Mucosa of descending colon (tissue), 3 donors: ENCODE measurements around the gene KCNS3. TPM values are rescaled to one million over a fixed set of nuclear protein-coding genes. Genes with fewer than 3 reads are reported as not detected.

Source experiments
- ATAC-seq: fragments of 200-7000 bp; cut with Tn5 transposase; one replicate; pipeline ENCODE4 v1.9.1; 2020; ENCODE audit warnings: mild to moderate bottlenecking, moderate library complexity
- DNase-seq, 3 donors: peaks; one replicate each; pipeline ENCODE4 v3.0.0-alpha.2; 2020
- H3K36me3 ChIP-seq: fragments of 200-600 bp; one replicate; pipeline ENCODE4 v1.8.0; 2021; ENCODE audit warnings: low read depth, mild to moderate bottlenecking
- H3K4me1 ChIP-seq: fragments of 200-600 bp; one replicate; pipeline ENCODE4 v1.8.0; 2021; ENCODE audit warnings: low read depth, mild to moderate bottlenecking
- H3K4me3 ChIP-seq: fragments of 200-600 bp; one replicate; pipeline ENCODE4 v1.8.0; 2021; ENCODE audit warnings: mild to moderate bottlenecking
- H3K9me3 ChIP-seq: fragments of 200-600 bp; one replicate; pipeline ENCODE4 v1.8.0; 2021; ENCODE audit warnings: mild to moderate bottlenecking
- intact Hi-C, 2 donors: fragments of 100-400 bp; cut with DNase I in 1 of 2; cut with micrococcal nuclease in 1 of 2; formaldehyde crosslinking; loops; one replicate each; pipeline versions ENCODE4 v1.11.0 to v1.11.1; 2022; cut with DNase I, micrococcal nuclease
- total RNA-seq, 3 donors: library from RNA; stranded (reverse); fragmentation: NEBNext Ultra II Directional in 2 of 3; extraction: Animal tissue kit (Norgen Biotek cat#: 25700) in 2 of 3; gene quantifications; one replicate each; pipeline versions ENCODE4 v1.2.1 to v1.2.4, GENCODE V29; 2021 to 2023
- TF ChIP-seq, protein P1 (sequence below): fragments of 200-600 bp; IDR thresholded peaks from one replicate; pipeline ENCODE4 v1.8.0; 2022; ENCODE audit warnings: antibody characterized with exemption, mild to moderate bottlenecking
- donor health status: DM: no; HTN: no; CAD: no; lungs with moderate emphysema.
- donor health status: DM: no; HTN: no; CAD: no.
- donor health status: DM: no; HTN: yes; CAD: no.

KCNS3 gene
- total RNA-seq, 3 donors from 2014 or later = 4.9 to 21.6 (median 16.8) TPM

DNA sequence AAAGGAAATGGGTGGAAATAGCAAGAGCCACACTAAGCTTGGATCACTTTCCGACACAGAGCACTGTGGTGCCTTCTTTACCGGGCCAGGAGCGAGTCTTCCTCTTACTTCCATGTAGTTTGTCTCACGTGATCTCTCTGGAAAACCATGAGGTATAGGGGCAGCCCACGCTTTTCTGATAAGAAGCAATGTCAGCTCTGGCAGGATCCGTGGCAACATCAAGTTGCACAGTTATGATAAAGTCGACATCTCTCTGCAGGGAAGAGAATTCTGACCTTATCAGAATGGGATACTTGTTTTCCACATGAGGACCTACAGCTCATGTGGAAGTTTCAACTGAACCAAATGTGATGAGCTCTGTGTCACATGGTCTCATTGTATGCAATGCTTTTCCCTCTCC lies 32.7 kb upstream of the KCNS3 start:
- H3K4me1 ChIP-seq = no peaks in the 10 kb centered on the region
- no peaks in the 10 kb centered on the region for H3K9me3 ChIP-seq
- ATAC-seq = no peak
- H3K4me3 ChIP-seq = no peak overlapping the region
- intact Hi-C loops = no loop called here
- TF ChIP-seq, protein P1, sequence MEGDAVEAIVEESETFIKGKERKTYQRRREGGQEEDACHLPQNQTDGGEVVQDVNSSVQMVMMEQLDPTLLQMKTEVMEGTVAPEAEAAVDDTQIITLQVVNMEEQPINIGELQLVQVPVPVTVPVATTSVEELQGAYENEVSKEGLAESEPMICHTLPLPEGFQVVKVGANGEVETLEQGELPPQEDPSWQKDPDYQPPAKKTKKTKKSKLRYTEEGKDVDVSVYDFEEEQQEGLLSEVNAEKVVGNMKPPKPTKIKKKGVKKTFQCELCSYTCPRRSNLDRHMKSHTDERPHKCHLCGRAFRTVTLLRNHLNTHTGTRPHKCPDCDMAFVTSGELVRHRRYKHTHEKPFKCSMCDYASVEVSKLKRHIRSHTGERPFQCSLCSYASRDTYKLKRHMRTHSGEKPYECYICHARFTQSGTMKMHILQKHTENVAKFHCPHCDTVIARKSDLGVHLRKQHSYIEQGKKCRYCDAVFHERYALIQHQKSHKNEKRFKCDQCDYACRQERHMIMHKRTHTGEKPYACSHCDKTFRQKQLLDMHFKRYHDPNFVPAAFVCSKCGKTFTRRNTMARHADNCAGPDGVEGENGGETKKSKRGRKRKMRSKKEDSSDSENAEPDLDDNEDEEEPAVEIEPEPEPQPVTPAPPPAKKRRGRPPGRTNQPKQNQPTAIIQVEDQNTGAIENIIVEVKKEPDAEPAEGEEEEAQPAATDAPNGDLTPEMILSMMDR = no peak
- H3K36me3 ChIP-seq = no peaks in the 10 kb centered on the region
- DNase-seq = no peak

DNA sequence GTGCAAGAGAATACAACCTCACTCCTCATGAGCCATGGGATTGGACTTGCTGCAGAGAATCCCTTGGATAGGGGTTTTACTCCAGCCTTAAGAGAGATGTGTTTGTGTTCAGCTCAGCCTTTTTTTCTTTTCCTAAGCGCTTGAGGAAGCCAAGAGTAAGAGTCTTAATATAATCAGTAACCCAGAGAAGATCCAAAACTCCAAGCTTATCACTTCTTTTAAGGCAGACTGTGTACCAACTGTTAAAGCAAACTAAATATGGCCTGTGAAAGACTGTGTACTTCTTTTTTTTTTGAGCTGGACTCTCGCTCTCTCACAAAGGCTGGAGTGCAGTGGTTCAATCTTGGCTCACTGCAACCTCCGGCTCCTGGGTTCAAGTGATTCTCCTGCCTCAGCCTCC lies 31.8 kb upstream of the KCNS3 start:
- intact Hi-C loops = no loop called here
- H3K36me3 ChIP-seq = no peaks in the 10 kb centered on the region
- TF ChIP-seq, protein P1 = no peak
- ATAC-seq (no peak), DNase-seq (no peak)
- no peak overlapping the region for H3K4me3 ChIP-seq
- no peaks in the 10 kb centered on the region for H3K4me1 ChIP-seq
- no peaks in the 10 kb centered on the region for H3K9me3 ChIP-seq

DNA sequence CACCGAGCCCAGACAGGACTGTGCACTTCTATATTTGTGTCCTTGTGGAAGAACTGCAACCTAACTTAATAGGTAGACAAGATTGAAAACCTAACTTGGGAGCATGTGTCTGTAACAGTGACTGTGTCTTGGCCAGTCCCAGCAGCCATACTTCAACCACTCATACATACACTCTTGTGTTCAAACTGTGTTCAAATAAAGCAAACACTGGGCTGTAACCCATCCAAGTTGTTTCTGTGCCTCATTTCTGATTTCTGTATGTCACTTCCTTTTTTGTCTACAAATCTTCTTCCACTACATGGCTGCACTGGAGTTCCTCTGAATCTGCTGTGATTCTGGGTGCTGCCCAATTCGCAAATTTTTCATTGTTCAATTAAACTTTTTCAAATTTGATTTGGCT lies 31.2 kb upstream of the KCNS3 start:
- H3K4me1 ChIP-seq = no peaks in the 10 kb centered on the region
- no peak for ATAC-seq
- no peak for DNase-seq
- no peaks in the 10 kb centered on the region for H3K36me3 ChIP-seq
- intact Hi-C loops = no loop called here
- TF ChIP-seq, protein P1 = no peak
- no peaks in the 10 kb centered on the region for H3K9me3 ChIP-seq
- H3K4me3 ChIP-seq = no peak overlapping the region

DNA sequence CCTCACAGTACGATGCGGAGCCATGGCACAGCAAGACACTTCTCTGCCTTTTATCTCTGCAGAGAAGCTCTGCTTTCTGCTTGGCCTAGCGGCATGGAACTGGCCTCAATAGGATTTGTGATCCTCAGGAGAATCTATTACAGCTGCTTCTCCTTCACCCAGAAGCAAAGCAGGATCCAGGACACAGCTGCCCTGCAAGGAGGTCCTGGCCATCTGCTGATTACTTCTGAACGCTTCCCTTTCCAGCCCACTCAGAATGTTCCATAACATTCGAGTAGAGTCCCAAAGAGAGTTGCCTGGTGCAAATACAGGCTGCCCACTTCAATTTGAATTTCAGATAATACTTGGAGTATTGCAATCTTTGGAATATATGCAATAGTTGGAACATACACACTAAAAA lies 29.2 kb upstream of the KCNS3 start:
- Histone ChIP-seq H3K4me3 (no peak overlapping the region), H3K9me3 (no peaks in the 10 kb centered on the region), H3K4me1 (no peaks in the 10 kb centered on the region), H3K36me3 (no peaks in the 10 kb centered on the region)
- TF ChIP-seq, protein P1 = no peak
- DNase-seq (no peak), ATAC-seq (no peak)
- intact Hi-C loops = no loop called here

DNA sequence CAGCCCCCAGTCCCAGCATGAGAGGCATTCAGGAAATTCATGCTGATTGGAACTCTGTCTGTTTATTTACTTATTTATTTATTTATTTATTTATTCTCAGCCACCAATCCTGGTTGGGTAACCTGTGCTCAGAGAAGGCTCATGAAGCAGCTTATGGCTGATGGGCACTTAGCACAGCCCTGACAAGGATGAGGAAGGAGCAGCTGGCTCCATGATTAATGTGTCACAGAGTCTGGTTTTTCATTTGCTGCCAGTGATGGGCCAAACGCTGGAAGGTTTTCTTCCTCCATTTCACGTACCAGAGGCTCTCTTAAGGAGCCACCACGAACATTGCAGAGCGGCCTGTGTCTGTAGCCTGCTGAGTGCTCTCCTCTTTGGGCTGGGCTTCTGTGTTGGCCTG lies 28.3 kb upstream of the KCNS3 start:
- TF ChIP-seq, protein P1 = no peak
- Histone ChIP-seq H3K4me1 (no peaks in the 10 kb centered on the region), H3K4me3 (no peak overlapping the region), H3K36me3 (no peaks in the 10 kb centered on the region), H3K9me3 (no peaks in the 10 kb centered on the region)
- DNase-seq (no peak), ATAC-seq (no peak)
- intact Hi-C loops = loop anchor here (5.0 kb wide), 3 partner anchors 267 to 327 kb away; no protein-coding TSS in a partner anchor
